ENCODE data around the gene UBALD2.

Gene UBALD2

GRCh38 chr17:76268015-76268749 is 3.0 kb downstream of the UBALD2 start:
- TF ChIP-seq CTCF (IDR thresholded peaks at IDR 0.05; ENCODE audit: control insufficient read depth, extremely low read depth, insufficient read depth) = no peak
- no peak overlapping the region for H3K4me3 ChIP-seq (ENCODE audit: low read depth, low read length)
- no peak for DNase-seq (ENCODE audit: low read depth)

GRCh38 chr17:76268991-76269981 is 4.1 kb downstream of the UBALD2 start:
- TF ChIP-seq CTCF (IDR thresholded peaks at IDR 0.05; ENCODE audit: control insufficient read depth, extremely low read depth, insufficient read depth) = no peak
- H3K4me3 ChIP-seq (ENCODE audit: low read depth, low read length) = no peak overlapping the region
- DNase-seq (ENCODE audit: low read depth) = no peak

- no peak for DNase-seq (ENCODE audit: low read depth)
Observed at GRCh38 chr17:76270127-76270592, 5.0 kb downstream of the UBALD2 start.

DNA sequence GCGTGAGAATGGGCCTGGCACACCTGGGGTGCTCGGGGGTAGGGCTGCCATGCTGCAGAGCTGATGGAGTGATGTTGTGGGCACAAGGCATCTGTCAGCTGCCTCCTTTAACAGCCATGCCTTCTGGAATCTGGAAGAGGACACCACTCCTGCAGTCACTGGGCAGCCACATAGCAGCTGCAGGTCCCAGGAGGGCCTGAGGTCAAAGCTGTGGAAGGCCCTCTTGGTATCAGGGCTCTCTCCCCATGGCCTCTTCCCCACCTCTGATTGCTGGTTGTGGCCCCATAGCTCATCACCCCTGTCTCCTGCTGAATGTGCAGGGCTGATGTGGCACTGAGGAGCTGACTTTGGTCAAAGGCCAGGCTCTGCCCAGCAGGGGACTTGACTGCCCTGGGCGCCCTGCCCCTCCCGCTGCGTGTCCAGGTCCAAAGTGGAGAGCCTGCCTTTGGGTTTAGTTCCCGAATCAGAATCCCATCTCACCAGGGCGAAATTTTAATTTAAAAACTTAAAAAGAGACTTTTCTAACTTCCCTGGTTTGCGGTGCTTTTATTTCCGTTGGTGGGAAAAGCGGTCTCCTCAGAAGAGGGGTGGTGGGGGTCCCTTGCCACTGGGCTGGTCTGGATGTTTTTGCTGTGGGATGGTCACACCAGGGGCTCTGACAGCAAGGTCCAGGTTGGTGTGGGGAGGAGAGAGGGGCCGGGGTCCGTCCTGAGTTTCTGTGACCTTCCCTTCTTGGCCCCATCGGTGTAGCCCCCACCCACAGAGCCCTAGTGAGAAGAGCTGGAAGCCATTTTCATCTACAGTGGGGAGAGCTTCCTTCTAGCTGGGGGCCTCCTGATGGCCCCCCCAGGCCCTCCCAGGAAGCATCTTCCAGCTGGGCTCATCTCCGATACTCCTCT is 5.9 kb downstream of the UBALD2 start:
- no peak for TF ChIP-seq CTCF (IDR thresholded peaks at IDR 0.05; ENCODE audit: control insufficient read depth, extremely low read depth, insufficient read depth)
- no peak for DNase-seq (ENCODE audit: low read depth)
- no peak overlapping the region for H3K4me3 ChIP-seq (ENCODE audit: low read depth, low read length)

More at GRCh38 chr17:76270127-76270592, 5.0 kb downstream of the UBALD2 start:
- no peak overlapping the region for H3K4me3 ChIP-seq (ENCODE audit: low read depth, low read length)
- TF ChIP-seq CTCF (IDR thresholded peaks at IDR 0.05; ENCODE audit: control insufficient read depth, extremely low read depth, insufficient read depth) = no peak

- H3K4me3 ChIP-seq (ENCODE audit: low read depth, low read length) = no peak overlapping the region
- TF ChIP-seq CTCF (IDR thresholded peaks at IDR 0.05; ENCODE audit: control insufficient read depth, extremely low read depth, insufficient read depth) = no peak
- DNase-seq (ENCODE audit: low read depth) = no peak
Observed at GRCh38 chr17:76271669-76272540, 6.8 kb downstream of the UBALD2 start.

All from LNCaP clone FGC (cell line).